Amygdala (tissue), 56 donors: ENCODE results near the gene HDGF.

Source experiments
- DNase-seq, 56 donors: peaks; one replicate each; lab custom pipeline; 2025; lab: John Stamatoyannopoulos, UW

Gene HDGF

GRCh38 chr1:156728599-156729462 lies 22.6 kb downstream of the HDGF start, which contains the start of gene ISG20L2:
TSS of gene ISG20L2 (minus strand) at chr1:156728766. CDS start at chr1:156727652, 1,114 bp downstream.
- DNase-seq: peak; percentile 65 to 97 (median 89)

GRCh38 chr1:156727926-156728598 lies 23.4 kb downstream of the HDGF start, which contains the start of gene METTL25B:
TSS of gene METTL25B (plus strand) at chr1:156728469. CDS start at chr1:156729105, 636 bp downstream.
- DNase-seq: peak in 53 of 56 donors; percentile 32 to 92 (median 81)

DNA sequence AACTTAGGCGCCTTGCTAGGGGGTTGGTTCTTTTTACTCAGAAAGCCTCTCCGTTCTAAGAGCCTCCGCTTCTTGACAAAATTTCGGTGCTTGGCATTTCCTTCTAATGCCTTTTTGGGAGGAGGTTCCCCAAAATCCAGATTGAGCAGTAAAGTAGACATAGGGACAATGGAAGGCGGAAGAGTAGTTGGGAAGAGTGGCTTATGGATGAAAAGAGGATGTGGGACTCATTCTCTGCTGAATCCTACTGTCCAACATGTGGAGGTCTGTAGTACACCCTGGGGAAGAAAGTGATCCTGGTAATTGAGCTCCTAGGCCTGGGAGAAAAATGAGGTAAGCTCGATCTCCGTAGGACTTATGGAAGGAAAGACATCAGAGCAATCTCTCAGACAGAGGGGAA lies 24.0 kb downstream of the HDGF start:
- no peak for DNase-seq

GRCh38 chr1:156726549-156727226 lies 24.8 kb downstream of the HDGF start:
- DNase-seq: peak in 7 of 56 donors; percentile 5 to 57 (median 22)

DNA sequence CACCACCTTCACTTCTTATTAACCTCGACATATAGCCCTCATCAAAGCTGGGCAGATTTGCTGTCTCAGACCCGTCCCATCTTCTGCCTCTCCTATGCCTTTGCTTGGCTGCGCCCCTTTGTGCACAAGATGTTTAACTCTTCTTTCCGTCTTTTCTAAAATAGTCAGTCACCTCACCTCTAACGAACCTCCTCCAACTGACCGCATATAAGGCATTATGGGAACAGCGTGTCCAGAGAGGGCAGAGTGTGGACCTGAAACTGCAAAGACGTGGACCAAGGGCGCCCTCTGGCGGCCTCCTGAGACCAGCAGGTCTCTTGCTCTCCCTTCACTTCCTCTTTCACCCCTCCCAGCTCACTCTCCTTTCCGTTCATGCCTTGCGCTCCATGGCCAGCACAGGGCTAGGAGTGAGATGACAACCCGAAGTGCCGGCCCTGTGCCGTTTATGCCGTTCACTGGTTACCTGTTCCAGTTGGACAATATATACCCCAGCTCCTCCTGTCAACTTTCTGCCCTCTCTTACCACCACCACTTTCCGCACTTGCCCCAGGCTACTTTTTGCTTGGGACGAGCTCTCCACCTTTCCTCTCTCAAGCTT lies 25.7 kb downstream of the HDGF start:
- DNase-seq: peak in 54 of 56 donors; percentile 18 to 93 (median 65)

- DNase-seq: no peak
Observed at GRCh38 chr1:156721535-156721934, 29.9 kb downstream of the HDGF start.

DNA sequence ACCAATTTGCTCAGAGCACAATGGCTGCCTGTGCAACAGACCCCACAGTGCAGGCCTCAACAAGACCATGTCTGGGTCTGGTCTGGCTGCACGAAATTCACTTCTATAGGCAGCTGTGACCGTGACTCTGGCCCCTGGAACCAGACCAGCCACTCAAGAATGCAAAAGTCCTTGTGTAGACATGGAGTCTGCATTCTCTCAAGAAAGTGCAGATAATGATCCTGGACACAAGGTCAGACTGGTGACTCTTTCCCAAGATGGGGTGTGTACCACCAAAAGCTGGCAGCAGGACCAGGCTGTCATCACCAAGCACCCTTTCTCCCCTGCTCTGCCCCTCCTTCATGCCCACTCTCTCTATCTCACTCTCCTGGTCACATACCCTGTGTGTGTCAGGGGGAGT lies 30.3 kb downstream of the HDGF start:
- DNase-seq: no peak

GRCh38 chr1:156717351-156717750 lies 34.1 kb downstream of the HDGF start:
- DNase-seq: no peak

GRCh38 chr1:156714830-156715229 lies 36.6 kb downstream of the HDGF start:
- DNase-seq: no peak

- no peak for DNase-seq
Observed at GRCh38 chr1:156712626-156713025, 38.8 kb downstream of the HDGF start.

- DNase-seq: no peak
Observed at GRCh38 chr1:156711011-156711817, 40.3 kb downstream of the HDGF start.

DNA sequence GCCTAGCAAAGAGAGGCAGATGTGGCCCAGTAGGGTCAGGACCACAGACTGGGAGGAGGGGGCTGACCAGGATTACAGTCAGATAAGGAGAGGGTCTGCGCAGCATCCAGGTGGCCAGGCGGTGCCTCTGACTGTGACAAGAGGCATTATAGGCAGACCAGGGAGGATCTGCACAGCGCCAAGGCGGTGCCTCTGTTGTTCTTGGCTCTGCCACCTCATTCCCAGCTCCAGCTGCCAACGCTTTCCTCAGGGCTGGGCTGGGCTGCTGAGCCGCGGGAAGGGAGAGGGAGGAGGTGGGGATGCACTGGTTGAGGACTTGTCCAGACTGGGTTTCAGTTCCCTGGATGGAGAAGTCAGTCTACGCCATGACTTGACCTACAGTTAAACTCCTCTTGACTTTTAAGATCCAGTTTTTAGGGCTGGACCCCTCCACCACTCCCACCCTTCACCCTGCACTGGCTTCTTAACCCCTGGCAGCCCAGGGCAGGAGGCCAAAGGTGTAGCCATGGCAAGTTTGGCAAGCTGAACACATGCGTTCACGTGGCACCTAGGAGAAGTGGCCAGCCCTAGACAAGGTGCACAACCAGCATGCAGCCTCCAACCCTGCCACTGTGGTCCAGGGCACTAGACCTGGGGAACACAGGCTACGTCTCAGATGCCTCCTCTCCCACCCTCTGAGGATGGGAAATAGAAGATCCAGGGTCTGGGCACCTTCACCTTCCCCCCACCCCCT lies 41.6 kb downstream of the HDGF start:
- DNase-seq: peak in 31 of 56 donors; percentile 6 to 70 (median 23)

GRCh38 chr1:156709031-156709430 lies 42.4 kb downstream of the HDGF start:
- DNase-seq: no peak

GRCh38 chr1:156708218-156708661 lies 43.2 kb downstream of the HDGF start:
- DNase-seq: no peak

GRCh38 chr1:156707417-156708217 lies 43.9 kb downstream of the HDGF start:
- no peak for DNase-seq

DNA sequence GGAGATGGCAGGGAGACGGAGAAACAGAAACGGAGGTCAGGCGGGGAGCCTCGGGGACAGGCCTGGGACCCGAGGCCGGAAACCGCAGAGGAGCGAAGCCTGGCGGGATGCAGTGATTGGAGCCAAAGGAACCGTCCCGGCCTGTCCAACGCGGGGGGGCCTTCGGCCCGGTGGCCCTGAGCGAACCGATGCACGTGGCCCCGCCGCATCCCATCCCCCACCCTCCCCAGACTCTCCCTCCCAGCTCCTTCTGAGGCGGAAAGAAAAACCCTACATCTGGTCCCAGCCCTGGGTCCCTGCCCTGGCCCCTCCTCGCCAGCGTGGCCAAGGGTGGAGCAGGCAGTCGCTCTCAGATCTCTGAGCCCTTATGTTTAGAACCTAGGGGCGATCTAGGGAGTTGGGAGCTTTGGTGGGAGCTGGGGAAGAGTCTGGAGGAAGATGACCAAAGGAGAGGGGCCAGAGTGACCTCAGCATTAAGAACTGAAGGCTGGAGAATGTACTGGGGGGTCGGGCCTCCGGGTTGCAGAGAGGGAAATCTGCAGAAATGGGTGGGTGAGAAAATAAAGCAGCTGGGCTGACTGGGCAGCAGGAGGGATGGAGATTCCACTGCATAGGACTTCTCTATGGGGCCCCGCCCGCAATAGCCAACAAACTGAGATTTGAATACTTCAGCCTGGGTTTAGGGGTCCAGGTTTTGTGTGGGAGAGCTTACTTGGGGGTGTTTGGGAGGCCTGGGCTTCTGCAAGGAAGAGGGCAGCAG lies 44.6 kb downstream of the HDGF start:
- peak in 18 of 56 donors; percentile 3 to 76 (median 18) for DNase-seq
